GM12878 (cell line): ENCODE results near the gene UFL1. TPM values are rescaled to one million over a fixed set of nuclear protein-coding genes. Genes with fewer than 3 reads are reported as not detected.
A peak's percentile ranks its signal among the peaks of the same experiment; 100 is the strongest.
"Not testable (repeated sequence)": the region's sequence is repeated elsewhere in the genome, so short reads cannot be mapped to it uniquely, and the experiment has no call there.

Experiments used
- ATAC-seq: fragments of 200-7000 bp; cut with Tn5 transposase; 3 replicates; pipeline ENCODE4 v1.9.1; 2020; ENCODE audit warnings: mild to moderate bottlenecking, moderate library complexity
- BruUV-seq: library from RNA; stranded (reverse); fragments of 400-500 nt; replicated peaks from 2 replicates; lab custom pipeline; 2021; lab: Mats Ljungman, UMichigan
- CTCF ChIA-PET: fragments of 300-600 bp; sonication (Branson Sonifier 250); formaldehyde crosslinking; extraction: SDS; loops from one replicate; lab custom pipeline; 2021; ENCODE audit warnings: inconsistent platforms; lab: Yijun Ruan, JAX
- POLR2A ChIA-PET: fragments of 350-600 bp; formaldehyde crosslinking; extraction: SDS; loops from one replicate; lab custom pipeline; 2021; ENCODE audit warnings: inconsistent platforms; lab: Charles Lee
- RAD21 ChIA-PET: fragments of 300-600 bp; sonication (Branson Sonifier 250); formaldehyde crosslinking; loops from one replicate; lab custom pipeline; 2023; ENCODE audit warnings: antibody characterized with exemption; ENCODE audit not compliant: unreplicated experiment; lab: Charles Lee
- SMC1A ChIA-PET: fragments of 300-600 bp; sonication (Branson Sonifier 250); formaldehyde crosslinking; loops from one replicate; lab custom pipeline; 2023; ENCODE audit not compliant: unreplicated experiment, uncharacterized antibody; lab: Charles Lee
- DNase-seq: peaks from one replicate; pipeline ENCODE4 v3.0.0-alpha.2; 2011; ENCODE audit warnings: low read depth, low spot score
- FAIRE-seq: peaks from 3 replicates; lab custom pipeline; 2011; peaks lifted over from hg19 to GRCh38; lab: Jason Lieb, UNC
- H2AFZ ChIP-seq: 2 replicates; pipeline ENCODE4 v1.6.0; 2011; ENCODE audit warnings: low read depth, low read length, control low read depth; ENCODE audit not compliant: control insufficient read depth
- H3K27ac ChIP-seq: 2 replicates; pipeline ENCODE4 v1.5.1; 2011; ENCODE audit warnings: control low read depth; ENCODE audit not compliant: control insufficient read depth, insufficient read depth
- H3K27me3 ChIP-seq, 2 experiments: replicated peaks in 1 of 2; 2 replicates each; pipeline versions ENCODE4 v1.6.0 to v1.6.1; 2011; ENCODE audit warnings: low read length in 1 of 2; ENCODE audit not compliant: control insufficient read depth in 2 of 2, insufficient read depth in 2 of 2
- H3K36me3 ChIP-seq, 2 experiments: 2 replicates each; pipeline ENCODE4 v1.5.1; 2011; ENCODE audit warnings: low read length in 1 of 2; ENCODE audit not compliant: control insufficient read depth in 2 of 2, insufficient read depth in 2 of 2
- H3K4me1 ChIP-seq: 2 replicates; pipeline ENCODE4 v1.6.1; 2011; ENCODE audit warnings: mild to moderate bottlenecking, low read length, moderate library complexity, mixed read lengths; ENCODE audit not compliant: control insufficient read depth, insufficient read depth
- H3K4me2 ChIP-seq: 2 replicates; pipeline ENCODE4 v1.6.0; 2011; ENCODE audit warnings: control low read depth; ENCODE audit not compliant: control insufficient read depth, insufficient read depth
- H3K4me3 ChIP-seq: fragments of 200-600 bp; sonication (generic); 2 replicates; pipeline ENCODE4 v1.5.1; 2016
- H3K79me2 ChIP-seq: 2 replicates; pipeline ENCODE4 v1.6.0; 2011; ENCODE audit warnings: low read length; ENCODE audit not compliant: control insufficient read depth, insufficient read depth
- H3K9ac ChIP-seq: 2 replicates; pipeline ENCODE4 v1.8.0; 2011; ENCODE audit warnings: low read length, control low read depth, mixed read lengths; ENCODE audit not compliant: control insufficient read depth, insufficient read depth
- H3K9me3 ChIP-seq: replicated peaks from 3 replicates; pipeline ENCODE4 v1.5.1; 2011; ENCODE audit warnings: mild to moderate bottlenecking, low read length; ENCODE audit not compliant: control insufficient read depth, insufficient read depth
- H4K20me1 ChIP-seq: 2 replicates; pipeline ENCODE4 v1.6.0; 2011; ENCODE audit not compliant: control insufficient read depth, insufficient read depth
- ELK1 ChIP-seq: IDR thresholded peaks from 2 replicates; pipeline ENCODE4 v1.6.1; 2012; ENCODE audit warnings: low read depth, low read length, improper control_type of control experiment
- LARP7 ChIP-seq: fragments of 450-650 bp; IDR thresholded peaks from 2 replicates; pipeline ENCODE4 v1.6.1; 2017; ENCODE audit warnings: mild to moderate bottlenecking
- SMARCA5 ChIP-seq: fragments of 450-650 bp; IDR thresholded peaks from 2 replicates; pipeline ENCODE4 v1.6.1; 2017; ENCODE audit warnings: mild to moderate bottlenecking
- SPI1 ChIP-seq: IDR thresholded peaks from 2 replicates; pipeline ENCODE4 v1.6.1; 2011; ENCODE audit warnings: low read depth, mild to moderate bottlenecking, low read length, moderate library complexity, borderline replicate concordance; ENCODE audit not compliant: insufficient read depth
- ZNF217 ChIP-seq: fragments of 450-650 bp; IDR thresholded peaks from 2 replicates; pipeline ENCODE4 v1.6.1; 2017; ENCODE audit warnings: antibody characterized with exemption, mild to moderate bottlenecking
- WGBS: methylation state at CpG from one replicate; pipeline ENCODE4 v1.1.6; 2016; ENCODE audit warnings: low lambda C conversion rate; ENCODE audit not compliant: insufficient replicate concordance, insufficient coverage; ENCODE audit errors: missing lambda C conversion rate; 5-methylcytosine and 5-hydroxymethylcytosine counted together
- in situ Hi-C: fragments of 300-500 bp; cut with MboI; formaldehyde crosslinking; loops from 9 replicates; pipeline ENCODE4 v1.14.3; 2018; ENCODE audit warnings: mixed read lengths
- intact Hi-C: fragments of 100-400 bp; cut with micrococcal nuclease; formaldehyde crosslinking; loops from one replicate; pipeline ENCODE4 v1.14.2; 2022; ENCODE audit not compliant: unreplicated experiment
- polyA plus RNA-seq, 11 experiments: library from polyadenylated mRNA; depleted of rRNA in 4 of 11; unstranded in 6 of 11; stranded (reverse) in 5 of 11; fragments of >200 nt; fragmentation: Nextera tagmentation in 4 of 11; fragmentation: Illumina TruSeq in 1 of 11; extraction: Ambion mirVana in 4 of 11; extraction: Trizol in 1 of 11; gene quantifications; 1 replicate in 1 of 11; 2 replicates in 10 of 11; pipeline versions ENCODE4 v1.2.1 to v1.2.3, GENCODE V29; 2011 to 2016; ENCODE audit warnings: inconsistent platforms in 2 of 11, missing spikeins in 2 of 11, low read depth in 1 of 11
- total RNA-seq, 4 experiments: library from RNA; depleted of rRNA in 3 of 4; stranded (reverse); fragments of >200 nt in 3 of 4; fragmentation: Illumina TruSeq in 1 of 4; extraction: Trizol in 1 of 4; gene quantifications; 2 replicates each; pipeline versions ENCODE4 v1.2.1 to v1.2.3, GENCODE V29; 2013 to 2021
- TF ChIP-seq, protein P1 (sequence below): fragments of 450-650 bp; IDR thresholded peaks from 2 replicates; pipeline ENCODE4 v1.6.1; 2017; ENCODE audit warnings: mild to moderate bottlenecking, low read depth, inconsistent platforms; ENCODE audit not compliant: poor library complexity, severe bottlenecking
- TF ChIP-seq, protein P2 (sequence below): IDR thresholded peaks from 2 replicates; pipeline ENCODE4 v1.6.1; 2012; ENCODE audit warnings: mild to moderate bottlenecking, low read depth, low read length

UFL1 gene
- total and polyA plus RNA-seq, 10 of the 15 experiments (the other 5 are each of a cell fraction or from before 2014, with no cell fraction given), result 13.8 to 29.3 (median 24.4) TPM

GRCh38 chr6:96521644-96522464, at the start of gene UFL1 (continued):
- TF ChIP-seq ELK1 (peak; percentile 43; the same call in 1 of the 2 replicates), LARP7 (peak; percentile 78), SPI1 (peak; percentile 75), SMARCA5 (peak; percentile 67; the same call in 1 of the 2 replicates), ZNF217 (no peak)
- TF ChIP-seq, protein P1, sequence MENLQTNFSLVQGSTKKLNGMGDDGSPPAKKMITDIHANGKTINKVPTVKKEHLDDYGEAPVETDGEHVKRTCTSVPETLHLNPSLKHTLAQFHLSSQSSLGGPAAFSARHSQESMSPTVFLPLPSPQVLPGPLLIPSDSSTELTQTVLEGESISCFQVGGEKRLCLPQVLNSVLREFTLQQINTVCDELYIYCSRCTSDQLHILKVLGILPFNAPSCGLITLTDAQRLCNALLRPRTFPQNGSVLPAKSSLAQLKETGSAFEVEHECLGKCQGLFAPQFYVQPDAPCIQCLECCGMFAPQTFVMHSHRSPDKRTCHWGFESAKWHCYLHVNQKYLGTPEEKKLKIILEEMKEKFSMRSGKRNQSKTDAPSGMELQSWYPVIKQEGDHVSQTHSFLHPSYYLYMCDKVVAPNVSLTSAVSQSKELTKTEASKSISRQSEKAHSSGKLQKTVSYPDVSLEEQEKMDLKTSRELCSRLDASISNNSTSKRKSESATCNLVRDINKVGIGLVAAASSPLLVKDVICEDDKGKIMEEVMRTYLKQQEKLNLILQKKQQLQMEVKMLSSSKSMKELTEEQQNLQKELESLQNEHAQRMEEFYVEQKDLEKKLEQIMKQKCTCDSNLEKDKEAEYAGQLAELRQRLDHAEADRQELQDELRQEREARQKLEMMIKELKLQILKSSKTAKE, result no peak
- TF ChIP-seq, protein P2, sequence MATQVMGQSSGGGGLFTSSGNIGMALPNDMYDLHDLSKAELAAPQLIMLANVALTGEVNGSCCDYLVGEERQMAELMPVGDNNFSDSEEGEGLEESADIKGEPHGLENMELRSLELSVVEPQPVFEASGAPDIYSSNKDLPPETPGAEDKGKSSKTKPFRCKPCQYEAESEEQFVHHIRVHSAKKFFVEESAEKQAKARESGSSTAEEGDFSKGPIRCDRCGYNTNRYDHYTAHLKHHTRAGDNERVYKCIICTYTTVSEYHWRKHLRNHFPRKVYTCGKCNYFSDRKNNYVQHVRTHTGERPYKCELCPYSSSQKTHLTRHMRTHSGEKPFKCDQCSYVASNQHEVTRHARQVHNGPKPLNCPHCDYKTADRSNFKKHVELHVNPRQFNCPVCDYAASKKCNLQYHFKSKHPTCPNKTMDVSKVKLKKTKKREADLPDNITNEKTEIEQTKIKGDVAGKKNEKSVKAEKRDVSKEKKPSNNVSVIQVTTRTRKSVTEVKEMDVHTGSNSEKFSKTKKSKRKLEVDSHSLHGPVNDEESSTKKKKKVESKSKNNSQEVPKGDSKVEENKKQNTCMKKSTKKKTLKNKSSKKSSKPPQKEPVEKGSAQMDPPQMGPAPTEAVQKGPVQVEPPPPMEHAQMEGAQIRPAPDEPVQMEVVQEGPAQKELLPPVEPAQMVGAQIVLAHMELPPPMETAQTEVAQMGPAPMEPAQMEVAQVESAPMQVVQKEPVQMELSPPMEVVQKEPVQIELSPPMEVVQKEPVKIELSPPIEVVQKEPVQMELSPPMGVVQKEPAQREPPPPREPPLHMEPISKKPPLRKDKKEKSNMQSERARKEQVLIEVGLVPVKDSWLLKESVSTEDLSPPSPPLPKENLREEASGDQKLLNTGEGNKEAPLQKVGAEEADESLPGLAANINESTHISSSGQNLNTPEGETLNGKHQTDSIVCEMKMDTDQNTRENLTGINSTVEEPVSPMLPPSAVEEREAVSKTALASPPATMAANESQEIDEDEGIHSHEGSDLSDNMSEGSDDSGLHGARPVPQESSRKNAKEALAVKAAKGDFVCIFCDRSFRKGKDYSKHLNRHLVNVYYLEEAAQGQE, result no peak

DNA sequence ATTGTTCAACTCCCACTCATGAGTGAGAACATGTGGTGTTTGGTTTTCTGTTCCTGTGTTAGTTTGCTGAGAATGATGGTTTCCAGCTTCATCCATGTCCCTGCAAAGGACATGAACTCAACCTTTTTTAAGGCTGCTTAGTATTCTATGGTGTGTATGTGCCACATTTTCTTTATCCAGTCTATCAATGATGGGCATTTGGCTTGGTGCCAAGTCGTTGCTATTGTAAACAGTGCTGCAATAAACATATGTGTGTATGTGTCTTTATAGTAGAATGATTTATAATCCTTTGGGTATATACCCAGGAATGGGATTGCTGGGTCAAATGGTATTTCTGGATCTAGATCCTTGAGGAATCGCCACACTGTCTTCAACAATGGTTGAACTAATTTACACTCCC, 49.3 kb upstream of the UFL1 start:
- FAIRE-seq, H3K27me3 ChIP-seq, H3K9me3 ChIP-seq, H2AFZ ChIP-seq, DNase-seq, ATAC-seq, H3K27ac ChIP-seq, POLR2A ChIA-PET, in situ Hi-C loops, CTCF ChIA-PET, H4K20me1 ChIP-seq, H3K79me2 ChIP-seq, H3K36me3 ChIP-seq, H3K4me3 ChIP-seq, H3K4me2 ChIP-seq, H3K9ac ChIP-seq, intact Hi-C loops, BruUV-seq, H3K4me1 ChIP-seq, RAD21 ChIA-PET: not testable (repeated sequence)
- SMC1A ChIA-PET, result interaction anchor here (1.0 kb wide), 1 partner anchor 9 kb away, joined by 5 read pairs; no protein-coding TSS in a partner anchor
- WGBS, result 22% methylated on average over 2 of the region's 2 CpGs
